Measurements from ENCODE around the gene DNAH9.

Gene DNAH9

GRCh38 chr17:11889266-11889665 lies 291.0 kb downstream of the DNAH9 start:
- Mint-ChIP-seq H3K27me3 (peaks cover 3% of the 10 kb centered on the region), H3K4me1 (ENCODE audit: low read depth) (no peaks in the 10 kb centered on the region)

GRCh38 chr17:11893862-11894261 lies 295.6 kb downstream of the DNAH9 start:
- peaks cover 3% of the 10 kb centered on the region for H3K27me3 Mint-ChIP-seq
- no peaks in the 10 kb centered on the region for H3K36me3 Mint-ChIP-seq (ENCODE audit: low read depth)
- H3K4me1 Mint-ChIP-seq (ENCODE audit: low read depth): no peaks in the 10 kb centered on the region
- DNase-seq: no peak
- no peak overlapping the region for H3K4me3 Mint-ChIP-seq
- H3K9me3 Mint-ChIP-seq: no peaks in the 10 kb centered on the region
- no peak overlapping the region for H3K27ac Mint-ChIP-seq

More at GRCh38 chr17:11889266-11889665, 291.0 kb downstream of the DNAH9 start:
- DNase-seq: no peak
- Mint-ChIP-seq H3K36me3 (ENCODE audit: low read depth) (no peaks in the 10 kb centered on the region), H3K27ac (no peak overlapping the region), H3K9me3 (no peaks in the 10 kb centered on the region), H3K4me3 (no peak overlapping the region)

GRCh38 chr17:11896199-11896598 lies 297.9 kb downstream of the DNAH9 start:
- H3K27ac Mint-ChIP-seq: no peak overlapping the region
- H3K4me1 Mint-ChIP-seq (ENCODE audit: low read depth): no peaks in the 10 kb centered on the region
- H3K27me3 Mint-ChIP-seq: peaks cover 21% of the 10 kb centered on the region
- no peak for DNase-seq
- no peaks in the 10 kb centered on the region for H3K36me3 Mint-ChIP-seq (ENCODE audit: low read depth)
- no peaks in the 10 kb centered on the region for H3K9me3 Mint-ChIP-seq
- no peak overlapping the region for H3K4me3 Mint-ChIP-seq

GRCh38 chr17:11898526-11899235 lies 300.4 kb downstream of the DNAH9 start:
- H3K27ac Mint-ChIP-seq: no peak overlapping the region
- no peaks in the 10 kb centered on the region for H3K36me3 Mint-ChIP-seq (ENCODE audit: low read depth)
- H3K9me3 Mint-ChIP-seq: no peaks in the 10 kb centered on the region
- H3K4me1 Mint-ChIP-seq (ENCODE audit: low read depth): no peaks in the 10 kb centered on the region
- no peak for DNase-seq
- H3K4me3 Mint-ChIP-seq: no peak overlapping the region
- H3K27me3 Mint-ChIP-seq: peaks cover 21% of the 10 kb centered on the region

GRCh38 chr17:11899537-11899942 lies 301.3 kb downstream of the DNAH9 start:
- H3K27me3 Mint-ChIP-seq: peaks cover 21% of the 10 kb centered on the region
- no peaks in the 10 kb centered on the region for H3K4me1 Mint-ChIP-seq (ENCODE audit: low read depth)
- no peaks in the 10 kb centered on the region for H3K36me3 Mint-ChIP-seq (ENCODE audit: low read depth)
- H3K9me3 Mint-ChIP-seq: no peaks in the 10 kb centered on the region
- DNase-seq: no peak
- H3K4me3 Mint-ChIP-seq: no peak overlapping the region
- H3K27ac Mint-ChIP-seq: no peak overlapping the region

- no peaks in the 10 kb centered on the region for H3K36me3 Mint-ChIP-seq (ENCODE audit: low read depth)
- H3K4me1 Mint-ChIP-seq (ENCODE audit: low read depth): no peaks in the 10 kb centered on the region
- H3K9me3 Mint-ChIP-seq: no peaks in the 10 kb centered on the region
- no peak overlapping the region for H3K4me3 Mint-ChIP-seq
- no peak overlapping the region for H3K27ac Mint-ChIP-seq
- H3K27me3 Mint-ChIP-seq: peaks cover 21% of the 10 kb centered on the region
- no peak for DNase-seq
Measured at GRCh38 chr17:11900041-11900476, 301.8 kb downstream of the DNAH9 start.

- H3K4me1 Mint-ChIP-seq (ENCODE audit: low read depth): no peaks in the 10 kb centered on the region
- H3K9me3 Mint-ChIP-seq: no peaks in the 10 kb centered on the region
- no peaks in the 10 kb centered on the region for H3K36me3 Mint-ChIP-seq (ENCODE audit: low read depth)
- H3K27ac Mint-ChIP-seq: no peak overlapping the region
- peaks cover 21% of the 10 kb centered on the region for H3K27me3 Mint-ChIP-seq
- H3K4me3 Mint-ChIP-seq: no peak overlapping the region
- no peak for DNase-seq
Measured at GRCh38 chr17:11900655-11901054, 302.4 kb downstream of the DNAH9 start.

GRCh38 chr17:11901931-11902330 lies 303.7 kb downstream of the DNAH9 start:
- DNase-seq: no peak
- H3K9me3 Mint-ChIP-seq: no peaks in the 10 kb centered on the region
- no peak overlapping the region for H3K4me3 Mint-ChIP-seq
- H3K36me3 Mint-ChIP-seq (ENCODE audit: low read depth): no peaks in the 10 kb centered on the region
- no peaks in the 10 kb centered on the region for H3K4me1 Mint-ChIP-seq (ENCODE audit: low read depth)
- no peak overlapping the region for H3K27ac Mint-ChIP-seq
- peaks cover 21% of the 10 kb centered on the region for H3K27me3 Mint-ChIP-seq

GRCh38 chr17:11908711-11909146 lies 310.5 kb downstream of the DNAH9 start:
- H3K4me3 Mint-ChIP-seq: no peak overlapping the region
- no peak for DNase-seq

GRCh38 chr17:11909348-11909747 lies 311.1 kb downstream of the DNAH9 start:
- Mint-ChIP-seq H3K4me1 (ENCODE audit: low read depth) (no peaks in the 10 kb centered on the region), H3K36me3 (ENCODE audit: low read depth) (no peaks in the 10 kb centered on the region), H3K4me3 (no peak overlapping the region), H3K27ac (no peak overlapping the region), H3K27me3 (no peaks in the 10 kb centered on the region), H3K9me3 (peaks cover 11% of the 10 kb centered on the region)
- no peak for DNase-seq

More at GRCh38 chr17:11908711-11909146, 310.5 kb downstream of the DNAH9 start:
- Mint-ChIP-seq H3K27me3 (no peaks in the 10 kb centered on the region), H3K36me3 (ENCODE audit: low read depth) (no peaks in the 10 kb centered on the region), H3K9me3 (peaks cover 11% of the 10 kb centered on the region), H3K4me1 (ENCODE audit: low read depth) (no peaks in the 10 kb centered on the region), H3K27ac (no peak overlapping the region)

GRCh38 chr17:11916091-11916490 lies 317.8 kb downstream of the DNAH9 start:
- H3K4me3 Mint-ChIP-seq: no peak overlapping the region
- H3K27me3 Mint-ChIP-seq: peaks cover 13% of the 10 kb centered on the region

GRCh38 chr17:11917415-11917814 lies 319.1 kb downstream of the DNAH9 start:
- no peak for DNase-seq
- Mint-ChIP-seq H3K9me3 (no peaks in the 10 kb centered on the region), H3K36me3 (ENCODE audit: low read depth) (no peaks in the 10 kb centered on the region), H3K27ac (no peak overlapping the region), H3K27me3 (peaks cover 13% of the 10 kb centered on the region), H3K4me3 (no peak overlapping the region), H3K4me1 (ENCODE audit: low read depth) (no peaks in the 10 kb centered on the region)

More at GRCh38 chr17:11916091-11916490, 317.8 kb downstream of the DNAH9 start:
- Mint-ChIP-seq H3K27ac (no peak overlapping the region), H3K4me1 (ENCODE audit: low read depth) (no peaks in the 10 kb centered on the region), H3K9me3 (peaks cover 4% of the 10 kb centered on the region), H3K36me3 (ENCODE audit: low read depth) (no peaks in the 10 kb centered on the region)
- DNase-seq: no peak

- no peaks in the 10 kb centered on the region for H3K9me3 Mint-ChIP-seq
- DNase-seq: no peak
- H3K27ac Mint-ChIP-seq: no peak overlapping the region
- no peaks in the 10 kb centered on the region for H3K4me1 Mint-ChIP-seq (ENCODE audit: low read depth)
- H3K27me3 Mint-ChIP-seq: peaks cover 14% of the 10 kb centered on the region
- H3K4me3 Mint-ChIP-seq: no peak overlapping the region
- no peaks in the 10 kb centered on the region for H3K36me3 Mint-ChIP-seq (ENCODE audit: low read depth)
Measured at GRCh38 chr17:11921296-11921695, 323.0 kb downstream of the DNAH9 start.

GRCh38 chr17:11922638-11923037 lies 324.4 kb downstream of the DNAH9 start:
- no peaks in the 10 kb centered on the region for H3K9me3 Mint-ChIP-seq
- peaks cover 12% of the 10 kb centered on the region for H3K27me3 Mint-ChIP-seq
- H3K36me3 Mint-ChIP-seq (ENCODE audit: low read depth): no peaks in the 10 kb centered on the region
- H3K4me1 Mint-ChIP-seq (ENCODE audit: low read depth): no peaks in the 10 kb centered on the region
- H3K4me3 Mint-ChIP-seq: no peak overlapping the region
- no peak overlapping the region for H3K27ac Mint-ChIP-seq
- DNase-seq: no peak

GRCh38 chr17:11924076-11924475 lies 325.8 kb downstream of the DNAH9 start:
- Mint-ChIP-seq H3K4me3 (no peak overlapping the region), H3K4me1 (ENCODE audit: low read depth) (no peaks in the 10 kb centered on the region), H3K27ac (no peak overlapping the region), H3K9me3 (no peaks in the 10 kb centered on the region), H3K36me3 (ENCODE audit: low read depth) (no peaks in the 10 kb centered on the region), H3K27me3 (peaks cover 11% of the 10 kb centered on the region)
- no peak for DNase-seq
